Neuron (in vitro differentiated cells): ENCODE data around the gene CEMIP2.

Experiments used
- H2AFZ ChIP-seq: one replicate; pipeline ENCODE4 v1.6.1; 2013; ENCODE audit warnings: low read depth, mild to moderate bottlenecking, inconsistent platforms, low read length, moderate library complexity
- H3K27me3 ChIP-seq: one replicate; pipeline ENCODE4 v1.6.1; 2013; ENCODE audit warnings: low read length; ENCODE audit not compliant: insufficient read depth
- H3K36me3 ChIP-seq: one replicate; pipeline ENCODE4 v1.6.1; 2013; ENCODE audit warnings: low read length; ENCODE audit not compliant: insufficient read depth
- H3K4me1 ChIP-seq: one replicate; pipeline ENCODE4 v1.6.1; 2013; ENCODE audit warnings: low read length; ENCODE audit not compliant: insufficient read depth
- H3K4me3 ChIP-seq: 2 replicates; pipeline ENCODE4 v1.5.1; 2013; ENCODE audit warnings: mild to moderate bottlenecking, low read length, moderate library complexity
- H3K9me3 ChIP-seq: one replicate; pipeline ENCODE4 v1.6.1; 2013; ENCODE audit warnings: low read length

Gene CEMIP2

GRCh38 chr9:71752928-71753327 is 15.4 kb downstream of the CEMIP2 start:
- peaks cover 50% of the 10 kb centered on the region for H3K4me1 ChIP-seq
- peaks cover 17% of the 10 kb centered on the region for H3K36me3 ChIP-seq
- no peak overlapping the region for H2AFZ ChIP-seq
- H3K4me3 ChIP-seq: no peak overlapping the region
- no peaks in the 10 kb centered on the region for H3K9me3 ChIP-seq
- no peaks in the 10 kb centered on the region for H3K27me3 ChIP-seq

- H2AFZ ChIP-seq: no peak overlapping the region
Observed at GRCh38 chr9:71752352-71752751, 16.0 kb downstream of the CEMIP2 start.

GRCh38 chr9:71748280-71748743 is 20.0 kb downstream of the CEMIP2 start:
- H3K36me3 ChIP-seq: peaks cover 62% of the 10 kb centered on the region
- H3K4me1 ChIP-seq: peaks cover 14% of the 10 kb centered on the region
- H3K9me3 ChIP-seq: no peaks in the 10 kb centered on the region
- H3K4me3 ChIP-seq: no peak overlapping the region
- no peaks in the 10 kb centered on the region for H3K27me3 ChIP-seq
- H2AFZ ChIP-seq: no peak overlapping the region

More at GRCh38 chr9:71752352-71752751, 16.0 kb downstream of the CEMIP2 start:
- no peaks in the 10 kb centered on the region for H3K27me3 ChIP-seq
- no peak overlapping the region for H3K4me3 ChIP-seq
- peaks cover 23% of the 10 kb centered on the region for H3K36me3 ChIP-seq
- no peaks in the 10 kb centered on the region for H3K9me3 ChIP-seq
- H3K4me1 ChIP-seq: peaks cover 44% of the 10 kb centered on the region

- Histone ChIP-seq H2AFZ (no peak overlapping the region), H3K36me3 (peaks cover 69% of the 10 kb centered on the region), H3K4me1 (peaks cover 7% of the 10 kb centered on the region), H3K9me3 (no peaks in the 10 kb centered on the region), H3K4me3 (no peak overlapping the region), H3K27me3 (no peaks in the 10 kb centered on the region)
Observed at GRCh38 chr9:71747576-71747975, 20.7 kb downstream of the CEMIP2 start.

GRCh38 chr9:71746758-71747125 is 21.6 kb downstream of the CEMIP2 start:
- H3K4me3 ChIP-seq: no peak overlapping the region
- peaks cover 77% of the 10 kb centered on the region for H3K36me3 ChIP-seq
- H3K9me3 ChIP-seq: no peaks in the 10 kb centered on the region
- no peaks in the 10 kb centered on the region for H3K27me3 ChIP-seq
- H3K4me1 ChIP-seq: peaks cover 2% of the 10 kb centered on the region
- no peak overlapping the region for H2AFZ ChIP-seq

GRCh38 chr9:71746023-71746757 is 22.1 kb downstream of the CEMIP2 start:
- Histone ChIP-seq H3K4me1 (peaks cover under 1% of the 10 kb centered on the region), H3K9me3 (no peaks in the 10 kb centered on the region), H3K4me3 (no peak overlapping the region), H3K36me3 (peaks cover 78% of the 10 kb centered on the region), H3K27me3 (no peaks in the 10 kb centered on the region), H2AFZ (no peak overlapping the region)

- peaks cover 86% of the 10 kb centered on the region for H3K36me3 ChIP-seq
Observed at GRCh38 chr9:71744754-71745521, 23.4 kb downstream of the CEMIP2 start.

GRCh38 chr9:71743882-71744281 is 24.4 kb downstream of the CEMIP2 start:
- H3K9me3 ChIP-seq: no peaks in the 10 kb centered on the region
- no peaks in the 10 kb centered on the region for H3K4me1 ChIP-seq
- H3K27me3 ChIP-seq: no peaks in the 10 kb centered on the region
- H3K36me3 ChIP-seq: peaks cover 92% of the 10 kb centered on the region
- H3K4me3 ChIP-seq: no peak overlapping the region
- H2AFZ ChIP-seq: no peak overlapping the region

More at GRCh38 chr9:71744754-71745521, 23.4 kb downstream of the CEMIP2 start:
- H3K27me3 ChIP-seq: no peaks in the 10 kb centered on the region
- no peak overlapping the region for H2AFZ ChIP-seq
- H3K4me1 ChIP-seq: no peaks in the 10 kb centered on the region
- H3K4me3 ChIP-seq: no peak overlapping the region
- H3K9me3 ChIP-seq: no peaks in the 10 kb centered on the region

- H3K27me3 ChIP-seq: no peaks in the 10 kb centered on the region
- H3K4me1 ChIP-seq: no peaks in the 10 kb centered on the region
- H2AFZ ChIP-seq: no peak overlapping the region
- H3K9me3 ChIP-seq: no peaks in the 10 kb centered on the region
- no peak overlapping the region for H3K4me3 ChIP-seq
- H3K36me3 ChIP-seq: peaks cover 87% of the 10 kb centered on the region
Observed at GRCh38 chr9:71743217-71743705, 25.1 kb downstream of the CEMIP2 start.

- H3K36me3 ChIP-seq: peaks cover 85% of the 10 kb centered on the region
- no peaks in the 10 kb centered on the region for H3K9me3 ChIP-seq
- no peaks in the 10 kb centered on the region for H3K4me1 ChIP-seq
- H3K4me3 ChIP-seq: no peak overlapping the region
- no peaks in the 10 kb centered on the region for H3K27me3 ChIP-seq
- no peak overlapping the region for H2AFZ ChIP-seq
Observed at GRCh38 chr9:71742703-71743102, 25.6 kb downstream of the CEMIP2 start.

GRCh38 chr9:71741926-71742648 is 26.2 kb downstream of the CEMIP2 start:
- H3K4me1 ChIP-seq: no peaks in the 10 kb centered on the region
- H3K4me3 ChIP-seq: no peak overlapping the region
- no peaks in the 10 kb centered on the region for H3K27me3 ChIP-seq
- peaks cover 82% of the 10 kb centered on the region for H3K36me3 ChIP-seq
- no peak overlapping the region for H2AFZ ChIP-seq
- no peaks in the 10 kb centered on the region for H3K9me3 ChIP-seq

- Histone ChIP-seq H3K4me1 (no peaks in the 10 kb centered on the region), H3K4me3 (no peak overlapping the region), H3K9me3 (no peaks in the 10 kb centered on the region), H2AFZ (no peak overlapping the region), H3K36me3 (peaks cover 80% of the 10 kb centered on the region), H3K27me3 (no peaks in the 10 kb centered on the region)
Observed at GRCh38 chr9:71740199-71740598, 28.1 kb downstream of the CEMIP2 start.

GRCh38 chr9:71737455-71737854 is 30.9 kb downstream of the CEMIP2 start:
- H2AFZ ChIP-seq: no peak overlapping the region
- H3K36me3 ChIP-seq: peaks cover 78% of the 10 kb centered on the region
- no peak overlapping the region for H3K4me3 ChIP-seq
- no peaks in the 10 kb centered on the region for H3K9me3 ChIP-seq
- H3K27me3 ChIP-seq: no peaks in the 10 kb centered on the region
- H3K4me1 ChIP-seq: no peaks in the 10 kb centered on the region
